HFF-Myc (cell line): ENCODE data around the gene AIPL1.
"Not testable (repeated sequence)": the region's sequence is repeated elsewhere in the genome, so short reads cannot be mapped to it uniquely, and the experiment has no call there.

Experiments
- DNase-seq: peaks from one replicate; pipeline ENCODE4 v3.0.0-alpha.2; 2011; ENCODE audit warnings: low read depth; ENCODE audit errors: extremely low read depth
- H3K4me3 ChIP-seq: replicated peaks from 2 replicates; pipeline ENCODE4 v1.5.1; 2011; ENCODE audit warnings: low read depth, mild to moderate bottlenecking, control low read depth, low read length
- TF ChIP-seq, protein P1 (sequence below): IDR thresholded peaks from 2 replicates; pipeline ENCODE4 v1.5.1; 2012; ENCODE audit warnings: mild to moderate bottlenecking, low read depth, low read length, control low read depth; ENCODE audit errors: missing control alignments

AIPL1 gene, protein sequence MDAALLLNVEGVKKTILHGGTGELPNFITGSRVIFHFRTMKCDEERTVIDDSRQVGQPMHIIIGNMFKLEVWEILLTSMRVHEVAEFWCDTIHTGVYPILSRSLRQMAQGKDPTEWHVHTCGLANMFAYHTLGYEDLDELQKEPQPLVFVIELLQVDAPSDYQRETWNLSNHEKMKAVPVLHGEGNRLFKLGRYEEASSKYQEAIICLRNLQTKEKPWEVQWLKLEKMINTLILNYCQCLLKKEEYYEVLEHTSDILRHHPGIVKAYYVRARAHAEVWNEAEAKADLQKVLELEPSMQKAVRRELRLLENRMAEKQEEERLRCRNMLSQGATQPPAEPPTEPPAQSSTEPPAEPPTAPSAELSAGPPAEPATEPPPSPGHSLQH

GRCh38 chr17:6435051-6435450 lies at the start of gene AIPL1:
AIPL1 (minus strand) TSS chr17:6435121; CDS start chr17:6435104, 17 bp downstream.
- H3K4me3 ChIP-seq: no peak within 1 kb of the TSS
- DNase-seq: no peak
- TF ChIP-seq, protein P1, sequence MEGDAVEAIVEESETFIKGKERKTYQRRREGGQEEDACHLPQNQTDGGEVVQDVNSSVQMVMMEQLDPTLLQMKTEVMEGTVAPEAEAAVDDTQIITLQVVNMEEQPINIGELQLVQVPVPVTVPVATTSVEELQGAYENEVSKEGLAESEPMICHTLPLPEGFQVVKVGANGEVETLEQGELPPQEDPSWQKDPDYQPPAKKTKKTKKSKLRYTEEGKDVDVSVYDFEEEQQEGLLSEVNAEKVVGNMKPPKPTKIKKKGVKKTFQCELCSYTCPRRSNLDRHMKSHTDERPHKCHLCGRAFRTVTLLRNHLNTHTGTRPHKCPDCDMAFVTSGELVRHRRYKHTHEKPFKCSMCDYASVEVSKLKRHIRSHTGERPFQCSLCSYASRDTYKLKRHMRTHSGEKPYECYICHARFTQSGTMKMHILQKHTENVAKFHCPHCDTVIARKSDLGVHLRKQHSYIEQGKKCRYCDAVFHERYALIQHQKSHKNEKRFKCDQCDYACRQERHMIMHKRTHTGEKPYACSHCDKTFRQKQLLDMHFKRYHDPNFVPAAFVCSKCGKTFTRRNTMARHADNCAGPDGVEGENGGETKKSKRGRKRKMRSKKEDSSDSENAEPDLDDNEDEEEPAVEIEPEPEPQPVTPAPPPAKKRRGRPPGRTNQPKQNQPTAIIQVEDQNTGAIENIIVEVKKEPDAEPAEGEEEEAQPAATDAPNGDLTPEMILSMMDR: no peak

DNA sequence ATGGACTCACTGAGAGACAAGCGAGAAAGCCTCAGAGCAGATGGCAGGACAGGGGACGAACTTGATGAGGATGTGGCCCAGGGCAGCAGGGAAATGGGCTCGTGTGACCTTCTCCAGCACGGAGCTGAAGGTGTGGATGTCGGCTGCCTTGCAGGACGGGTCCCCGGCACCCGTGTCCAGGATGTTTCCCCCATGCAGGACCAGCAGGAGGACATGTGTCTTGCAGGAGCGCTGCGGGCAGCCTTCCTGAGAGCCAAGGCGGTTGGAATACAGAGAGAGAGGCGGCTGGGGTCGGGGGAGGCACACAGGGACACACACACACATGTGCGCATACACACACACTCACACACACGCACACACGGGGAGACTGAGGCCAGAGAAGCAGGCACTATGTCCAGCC lies 48.6 kb upstream of the AIPL1 start:
- no peak for DNase-seq
- H3K4me3 ChIP-seq: no peak overlapping the region
- TF ChIP-seq, protein P1: no peak

DNA sequence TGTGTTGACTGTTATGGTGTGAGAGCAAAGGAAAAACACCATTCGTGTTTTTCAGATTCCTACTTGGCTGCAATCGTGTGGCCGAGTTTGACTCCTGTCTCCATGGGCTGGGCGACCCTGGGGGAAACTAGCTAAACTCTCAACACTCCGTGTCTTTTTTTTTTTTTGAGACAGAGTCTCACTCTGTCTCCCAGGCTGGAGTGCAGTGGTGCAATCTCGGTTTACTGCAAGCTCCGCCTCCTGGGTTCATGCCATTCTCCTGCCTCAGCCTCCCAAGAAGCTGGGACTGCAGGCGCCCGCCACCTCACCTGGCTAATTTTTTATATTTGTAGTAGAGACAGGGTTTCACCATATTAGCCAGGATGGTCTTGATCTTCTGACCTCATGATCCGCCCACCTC lies 47.9 kb upstream of the AIPL1 start:
- not testable (repeated sequence) for DNase-seq

DNA sequence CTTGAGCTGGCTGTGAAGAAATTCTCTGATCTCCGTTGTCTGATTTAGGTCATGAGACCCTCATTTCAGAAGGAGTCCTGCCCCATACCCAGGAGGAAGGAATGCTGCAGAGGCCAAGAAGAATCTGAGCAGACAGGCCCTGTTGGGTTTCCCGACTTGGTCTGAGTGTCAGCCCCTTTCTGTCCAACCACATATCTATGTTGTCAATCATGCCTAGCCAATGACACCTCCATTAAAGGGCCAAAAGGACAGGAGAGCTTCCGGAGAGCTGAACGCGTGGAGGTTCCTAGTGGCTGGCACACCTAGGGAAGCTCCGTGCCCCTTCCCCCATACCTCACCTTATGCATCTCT lies 47.2 kb upstream of the AIPL1 start:
- TF ChIP-seq, protein P1: no peak
- DNase-seq: no peak
- H3K4me3 ChIP-seq: no peak overlapping the region

More for the DNA sequence above, 47.9 kb upstream of the AIPL1 start:
- not testable (repeated sequence) for H3K4me3 ChIP-seq

DNA sequence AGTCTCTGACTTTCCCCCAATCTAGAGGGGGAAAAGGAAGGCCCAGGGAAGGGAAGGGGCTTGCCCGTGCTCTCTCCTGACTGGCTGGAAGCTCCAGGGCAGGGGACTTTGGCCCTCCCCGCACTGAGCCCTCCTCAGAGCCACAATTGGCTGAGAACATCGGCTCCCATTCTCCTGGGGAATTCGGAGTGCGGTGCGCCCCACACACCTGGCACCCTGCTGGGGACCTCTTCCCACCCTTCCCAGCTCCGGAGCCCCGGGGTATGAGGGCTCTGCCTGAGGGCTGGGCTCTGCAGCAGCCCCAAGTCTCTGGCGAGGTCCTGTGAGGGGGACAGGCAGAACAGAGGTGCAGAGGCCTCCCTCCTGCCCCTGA lies 45.4 kb upstream of the AIPL1 start:
- TF ChIP-seq, protein P1: no peak

DNA sequence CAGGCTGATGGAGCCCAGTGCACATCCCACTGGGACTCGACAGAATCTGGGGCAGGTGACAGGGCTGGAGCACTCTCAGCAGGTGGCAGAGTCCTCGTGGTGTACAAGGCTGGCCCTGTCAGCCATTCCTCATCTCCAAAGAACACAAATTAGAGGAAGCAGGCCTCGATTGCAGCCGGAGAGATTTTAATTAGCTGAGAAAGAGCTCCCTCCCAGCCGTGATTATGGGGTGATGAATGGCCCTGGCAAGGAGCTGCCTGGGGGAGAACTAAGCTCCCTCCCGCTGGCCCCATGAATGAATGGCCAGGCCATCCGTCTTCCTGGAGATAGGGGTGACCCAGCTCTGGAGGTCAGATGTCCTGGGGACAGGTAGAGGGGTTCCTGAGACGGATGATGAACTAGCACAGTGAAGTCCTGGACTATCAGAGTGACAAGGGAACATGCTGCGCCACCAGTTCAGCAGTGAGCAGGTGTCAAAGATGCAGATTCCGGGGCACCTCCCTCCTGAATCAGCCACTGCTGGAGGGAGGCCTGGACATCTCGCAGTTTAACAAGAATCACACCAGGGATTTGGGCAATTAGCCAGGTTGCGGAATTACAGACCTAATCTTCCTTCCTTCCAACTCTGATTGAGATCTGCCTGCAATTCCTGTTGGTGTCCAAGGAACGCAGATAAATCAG lies 44.8 kb upstream of the AIPL1 start:
- TF ChIP-seq, protein P1: no peak
- no peak overlapping the region for H3K4me3 ChIP-seq
- no peak for DNase-seq

More for the DNA sequence above, 45.4 kb upstream of the AIPL1 start:
- no peak for DNase-seq
- H3K4me3 ChIP-seq: no peak overlapping the region

DNA sequence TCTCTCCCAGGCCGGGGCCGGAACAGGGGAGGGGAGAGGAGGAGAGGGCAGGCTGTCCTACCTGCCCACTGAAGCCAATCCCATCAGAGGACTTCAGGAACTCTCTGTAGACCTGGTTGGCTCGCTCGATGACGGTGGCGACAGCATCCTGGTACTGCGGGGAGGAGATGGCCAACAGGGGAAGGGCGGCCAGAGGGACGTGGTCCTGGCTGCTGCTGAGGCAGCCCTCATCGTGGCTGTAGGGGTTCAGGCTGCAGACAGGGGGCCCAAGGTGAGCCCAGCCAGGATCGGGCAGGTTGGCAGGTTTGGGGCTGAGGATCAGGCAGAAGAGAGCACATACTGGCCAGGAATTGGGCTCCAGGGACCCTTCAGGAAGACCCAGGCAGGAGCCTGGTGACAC lies 43.6 kb upstream of the AIPL1 start:
- TF ChIP-seq, protein P1: no peak
- no peak for DNase-seq
- H3K4me3 ChIP-seq: no peak overlapping the region
